HG03342 (cell line): ENCODE measurements around the gene CHL1.
A peak's percentile ranks its signal among the peaks of the same experiment; 100 is the strongest.

Experiments
- ATAC-seq: cut with Tn5 transposase; IDR thresholded peaks from one replicate; pipeline ENCODE4 v1.9.1; 2021; ENCODE audit warnings: mild to moderate bottlenecking, moderate library complexity; ENCODE audit not compliant: unreplicated experiment

The CHL1 gene

GRCh38 chr3:212432-212831, 15.9 kb downstream of the CHL1 start:
- peak; percentile 86 for ATAC-seq

- ATAC-seq = no peak
These were observed 20.7 kb downstream of the CHL1 start for GRCh38 chr3:217099-217813.

GRCh38 chr3:217948-218347, 21.4 kb downstream of the CHL1 start:
- no peak for ATAC-seq

- ATAC-seq = no peak
These were observed 32.0 kb downstream of the CHL1 start for GRCh38 chr3:228442-229182.

- no peak for ATAC-seq
These were observed 32.7 kb downstream of the CHL1 start for GRCh38 chr3:229183-229661.

- ATAC-seq = no peak
These were observed 40.3 kb downstream of the CHL1 start for GRCh38 chr3:236881-237280.

GRCh38 chr3:242602-243355, 46.2 kb downstream of the CHL1 start:
- no peak for ATAC-seq

- no peak for ATAC-seq
These were observed 46.8 kb downstream of the CHL1 start for GRCh38 chr3:243356-243725.

GRCh38 chr3:244041-244440, 47.5 kb downstream of the CHL1 start:
- ATAC-seq = no peak

GRCh38 chr3:247916-248315, 51.4 kb downstream of the CHL1 start:
- no peak for ATAC-seq

- no peak for ATAC-seq
These were observed 52.4 kb downstream of the CHL1 start for GRCh38 chr3:248864-249520.

GRCh38 chr3:249587-250262, 53.2 kb downstream of the CHL1 start:
- ATAC-seq = no peak

- ATAC-seq = no peak
These were observed 59.9 kb downstream of the CHL1 start for GRCh38 chr3:256501-256900.

- no peak for ATAC-seq
These were observed 61.3 kb downstream of the CHL1 start for GRCh38 chr3:257826-258225.

GRCh38 chr3:260898-261297, 64.3 kb downstream of the CHL1 start:
- ATAC-seq = no peak

GRCh38 chr3:263393-263792, 66.8 kb downstream of the CHL1 start:
- no peak for ATAC-seq

- ATAC-seq = no peak
These were observed 68.0 kb downstream of the CHL1 start for GRCh38 chr3:264394-265156.

GRCh38 chr3:267101-267500, 70.5 kb downstream of the CHL1 start:
- ATAC-seq = no peak

- no peak for ATAC-seq
These were observed 74.1 kb downstream of the CHL1 start for GRCh38 chr3:270688-271087.

GRCh38 chr3:274927-275326, 78.4 kb downstream of the CHL1 start:
- ATAC-seq = no peak
